ENCODE results near the gene CWH43. TPM values are rescaled to one million over a fixed set of nuclear protein-coding genes. Genes with fewer than 3 reads are reported as not detected.

CWH43 gene
- total and polyA plus RNA-seq, 2 donors (not counting 3 experiments of a cell fraction or from before 2014, with no cell fraction given) = not detected

- Histone ChIP-seq H3K36me3 (ENCODE audit: control insufficient read depth in 2 of 2, extremely low read depth in 1 of 2, insufficient read depth in 2 of 2, low read length in 2 of 2) (no peaks in the 10 kb centered on the region), H3K9me3 (replicated peaks; ENCODE audit: control insufficient read depth, insufficient read depth, low read length) (no peaks in the 10 kb centered on the region), H4K20me1 (replicated peaks; ENCODE audit: control insufficient read depth, extremely low read depth, insufficient read depth, low read length) (no peaks in the 10 kb centered on the region), H3K79me2 (ENCODE audit: control insufficient read depth, insufficient read depth, low read length) (no peaks in the 10 kb centered on the region), H3K9ac (replicated peaks; ENCODE audit: extremely low read depth, insufficient read depth, low read length) (no peak overlapping the region), H3K4me2 (ENCODE audit: insufficient read depth, low read length) (no peak overlapping the region), H3K27me3 (ENCODE audit: control insufficient read depth in 2 of 2, insufficient read depth in 2 of 2, low read length in 2 of 2) (peaks cover 0 to 6% of the 10 kb centered on the region in 2 experiments), H2AFZ (ENCODE audit: low read depth, low read length) (no peak overlapping the region), H3K4me1 (ENCODE audit: control insufficient read depth, extremely low read depth, insufficient read depth, low read length) (peaks cover 4% of the 10 kb centered on the region), H3K27ac (ENCODE audit: insufficient read depth, low read depth, low read length) (no peak overlapping the region), H3K4me3 (replicated peaks in 1 of 3; ENCODE audit: insufficient read depth in 1 of 3, low read depth in 1 of 3, low read length in 3 of 3) (no peak overlapping the region), H3K9me1 (replicated peaks; ENCODE audit: control insufficient read depth, extremely low read depth, insufficient read depth, low read length) (no peaks in the 10 kb centered on the region)
- no peak for FAIRE-seq
- BruUV-seq (replicated peaks) = no TSS peak
- intact Hi-C loops (cut with micrococcal nuclease) (loop anchor here (5.0 kb wide), 1 partner anchor 42 kb away; no protein-coding TSS in a partner anchor), dilution Hi-C loops (cut with MboI; ENCODE audit: extremely low pct_ligation_motif_present, low sequenced_read_pairs) (no loop called here)
- TF ChIP-seq MYC (IDR thresholded peaks at IDR 0.05; ENCODE audit: low read depth, low read length) (no peak), GATA2 (IDR thresholded peaks at IDR 0.05; ENCODE audit: insufficient read depth, insufficient read length, low read depth, low read length) (no peak), CTCF (IDR thresholded peaks at IDR 0.05; ENCODE audit: extremely low read depth in 1 of 2, insufficient read depth in 1 of 2, low read depth in 1 of 2, low read length in 2 of 2) (peak; percentile 19 to 30), EZH2 (IDR thresholded peaks at IDR 0.05; ENCODE audit: borderline replicate concordance, low read depth, low read length, severe bottlenecking) (no peak)
- POLR2A ChIA-PET = no interaction called here
- CTCF ChIA-PET = interaction anchor here (0.7 to 1.1 kb wide), 5 partner anchors 13 to 388 kb away, joined by 3 to 5 read pairs (median 3); partner anchors contain the start of gene OCIAD2
- no peak for DNase-seq (ENCODE audit: low read depth, low spot score)
These were observed 41.3 kb upstream of the CWH43 start for GRCh38 chr4:48944756-48945241.

- Histone ChIP-seq H3K27ac (ENCODE audit: insufficient read depth, low read depth, low read length) (no peak overlapping the region), H2AFZ (ENCODE audit: low read depth, low read length) (no peak overlapping the region), H3K36me3 (ENCODE audit: control insufficient read depth in 2 of 2, extremely low read depth in 1 of 2, insufficient read depth in 2 of 2, low read length in 2 of 2) (no peaks in the 10 kb centered on the region), H3K4me1 (ENCODE audit: control insufficient read depth, extremely low read depth, insufficient read depth, low read length) (no peaks in the 10 kb centered on the region), H3K9me1 (replicated peaks; ENCODE audit: control insufficient read depth, extremely low read depth, insufficient read depth, low read length) (no peaks in the 10 kb centered on the region), H3K9me3 (replicated peaks; ENCODE audit: control insufficient read depth, insufficient read depth, low read length) (no peaks in the 10 kb centered on the region), H3K9ac (replicated peaks; ENCODE audit: extremely low read depth, insufficient read depth, low read length) (no peak overlapping the region), H4K20me1 (replicated peaks; ENCODE audit: control insufficient read depth, extremely low read depth, insufficient read depth, low read length) (no peaks in the 10 kb centered on the region), H3K27me3 (ENCODE audit: control insufficient read depth in 2 of 2, insufficient read depth in 2 of 2, low read length in 2 of 2) (peaks cover 0 to 6% of the 10 kb centered on the region in 2 experiments), H3K4me2 (ENCODE audit: insufficient read depth, low read length) (no peak overlapping the region), H3K79me2 (ENCODE audit: control insufficient read depth, insufficient read depth, low read length) (no peaks in the 10 kb centered on the region), H3K4me3 (replicated peaks in 1 of 3; ENCODE audit: insufficient read depth in 1 of 3, low read depth in 1 of 3, low read length in 3 of 3) (no peak overlapping the region)
- FAIRE-seq (no peak), DNase-seq (ENCODE audit: low read depth, low spot score) (no peak)
- no TSS peak for BruUV-seq (replicated peaks)
- POLR2A ChIA-PET = no interaction called here
- dilution Hi-C loops (cut with MboI; ENCODE audit: extremely low pct_ligation_motif_present, low sequenced_read_pairs) (no loop called here), intact Hi-C loops (cut with micrococcal nuclease) (no loop called here)
- TF ChIP-seq POLR2A (IDR thresholded peaks at IDR 0.05; ENCODE audit: low read depth, low read length) = no peak
- TF ChIP-seq CTCF (IDR thresholded peaks at IDR 0.05; ENCODE audit: extremely low read depth in 1 of 2, insufficient read depth in 1 of 2, low read depth in 1 of 2, low read length in 2 of 2) = no peak
- TF ChIP-seq POLR2AphosphoS5 (IDR thresholded peaks at IDR 0.05; ENCODE audit: insufficient read depth, low read depth, low read length) = no peak
- no peak for TF ChIP-seq GATA2 (IDR thresholded peaks at IDR 0.05; ENCODE audit: insufficient read depth, insufficient read length, low read depth, low read length)
- TF ChIP-seq EZH2 (IDR thresholded peaks at IDR 0.05; ENCODE audit: borderline replicate concordance, low read depth, low read length, severe bottlenecking) = no peak
- TF ChIP-seq MYC (IDR thresholded peaks at IDR 0.05; ENCODE audit: low read depth, low read length) = no peak
- no peak for TF ChIP-seq FOS (IDR thresholded peaks at IDR 0.05; ENCODE audit: borderline replicate concordance, insufficient read depth, low read length)
- TF ChIP-seq JUN (IDR thresholded peaks at IDR 0.05; ENCODE audit: borderline replicate concordance, insufficient read depth, insufficient read length, low read depth) = no peak
- CTCF ChIA-PET = no interaction called here
These were observed 40.1 kb upstream of the CWH43 start for GRCh38 chr4:48945981-48946380.
